HG02763 (cell line): ENCODE results near the gene RBM23.

Source experiments
- ATAC-seq: cut with Tn5 transposase; IDR thresholded peaks from one replicate; pipeline ENCODE4 v1.9.1; 2021; ENCODE audit warnings: mild to moderate bottlenecking, moderate library complexity; ENCODE audit not compliant: unreplicated experiment

Gene RBM23

DNA sequence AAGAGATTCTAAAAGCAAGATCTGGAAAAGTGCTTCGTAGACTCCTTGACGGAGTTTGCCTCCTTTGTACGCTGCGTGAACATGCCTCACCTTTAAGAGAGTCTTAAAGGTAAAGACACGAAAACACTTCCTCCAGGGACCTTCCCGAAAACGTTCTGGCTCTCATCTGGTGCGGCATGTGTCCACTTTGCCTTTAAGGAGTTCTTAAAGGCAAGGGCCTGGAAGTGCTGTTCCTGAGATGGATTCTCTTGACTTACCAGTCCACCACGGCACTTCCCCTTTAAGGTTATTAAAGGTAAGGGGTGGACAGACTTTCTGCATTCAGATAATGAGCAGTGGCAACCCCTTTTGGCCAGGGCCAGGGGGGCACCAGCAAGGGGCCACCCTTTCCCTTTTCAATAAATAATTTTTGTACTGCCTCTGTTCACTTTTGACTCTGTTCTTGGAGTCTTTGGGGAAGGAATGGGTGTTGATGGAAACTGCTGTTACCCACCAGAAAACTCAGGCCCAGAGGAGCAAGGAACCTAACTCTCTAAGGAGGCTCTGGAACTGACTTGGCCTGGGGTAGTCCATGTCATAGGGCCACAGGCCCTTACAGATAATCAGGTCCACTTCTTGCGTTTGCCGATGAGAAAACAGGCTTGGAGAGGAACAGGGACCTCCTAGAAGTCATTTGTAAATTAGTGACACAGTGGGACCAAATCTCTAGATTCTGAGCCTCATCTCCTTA lies 31.5 kb downstream of the RBM23 start:
- ATAC-seq = peak; percentile 25

DNA sequence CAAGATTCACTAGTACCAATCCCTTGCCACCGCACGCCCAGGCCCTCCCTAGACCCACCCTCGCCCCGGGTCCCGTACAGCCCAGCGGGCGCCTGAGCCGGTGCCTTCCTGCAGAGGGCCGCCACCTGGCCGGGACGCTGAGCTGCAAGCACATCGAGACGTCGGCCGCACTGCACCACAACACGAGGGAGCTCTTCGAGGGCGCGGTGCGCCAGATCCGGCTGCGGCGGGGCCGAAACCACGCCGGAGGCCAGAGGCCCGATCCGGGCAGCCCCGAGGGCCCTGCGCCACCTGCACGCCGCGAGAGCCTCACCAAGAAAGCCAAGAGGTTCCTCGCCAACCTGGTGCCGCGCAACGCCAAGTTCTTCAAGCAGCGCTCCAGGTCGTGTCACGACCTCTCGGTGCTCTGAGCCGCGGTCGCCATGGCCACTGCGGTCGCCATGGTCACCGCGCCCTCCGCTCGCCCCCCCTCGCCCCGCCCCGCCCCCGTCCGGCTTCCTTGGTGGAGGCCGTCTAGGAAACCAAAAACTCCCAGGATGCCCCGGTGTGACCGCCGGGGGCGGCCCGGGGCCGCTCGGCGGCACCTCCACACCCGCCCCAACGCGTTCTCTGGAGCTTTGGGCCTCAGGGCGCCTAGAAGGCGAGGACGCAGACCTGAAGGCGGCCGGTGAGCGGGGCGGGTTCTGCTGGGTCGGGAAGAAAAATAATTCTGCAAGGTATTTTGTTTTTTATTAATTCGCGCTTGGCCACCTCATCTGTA lies 32.3 kb downstream of the RBM23 start:
- peak; percentile 52 for ATAC-seq

DNA sequence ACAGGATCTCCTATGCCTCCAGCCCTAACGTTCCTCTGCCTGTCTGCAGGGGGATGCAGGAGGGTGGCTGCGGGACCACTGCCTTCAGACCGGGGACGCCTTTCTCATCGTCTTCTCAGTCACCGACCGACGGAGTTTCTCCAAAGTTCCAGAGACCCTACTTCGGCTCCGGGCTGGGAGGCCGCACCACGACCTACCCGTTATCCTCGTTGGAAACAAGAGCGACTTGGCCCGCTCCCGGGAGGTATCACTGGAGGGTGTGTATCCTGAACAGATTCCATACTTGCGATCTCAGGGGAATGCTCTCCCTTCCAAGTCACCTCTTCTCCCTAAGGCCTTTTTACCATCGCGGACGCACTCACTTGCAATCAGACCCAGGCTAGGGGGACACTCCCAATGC lies 33.0 kb downstream of the RBM23 start:
- ATAC-seq = no peak

DNA sequence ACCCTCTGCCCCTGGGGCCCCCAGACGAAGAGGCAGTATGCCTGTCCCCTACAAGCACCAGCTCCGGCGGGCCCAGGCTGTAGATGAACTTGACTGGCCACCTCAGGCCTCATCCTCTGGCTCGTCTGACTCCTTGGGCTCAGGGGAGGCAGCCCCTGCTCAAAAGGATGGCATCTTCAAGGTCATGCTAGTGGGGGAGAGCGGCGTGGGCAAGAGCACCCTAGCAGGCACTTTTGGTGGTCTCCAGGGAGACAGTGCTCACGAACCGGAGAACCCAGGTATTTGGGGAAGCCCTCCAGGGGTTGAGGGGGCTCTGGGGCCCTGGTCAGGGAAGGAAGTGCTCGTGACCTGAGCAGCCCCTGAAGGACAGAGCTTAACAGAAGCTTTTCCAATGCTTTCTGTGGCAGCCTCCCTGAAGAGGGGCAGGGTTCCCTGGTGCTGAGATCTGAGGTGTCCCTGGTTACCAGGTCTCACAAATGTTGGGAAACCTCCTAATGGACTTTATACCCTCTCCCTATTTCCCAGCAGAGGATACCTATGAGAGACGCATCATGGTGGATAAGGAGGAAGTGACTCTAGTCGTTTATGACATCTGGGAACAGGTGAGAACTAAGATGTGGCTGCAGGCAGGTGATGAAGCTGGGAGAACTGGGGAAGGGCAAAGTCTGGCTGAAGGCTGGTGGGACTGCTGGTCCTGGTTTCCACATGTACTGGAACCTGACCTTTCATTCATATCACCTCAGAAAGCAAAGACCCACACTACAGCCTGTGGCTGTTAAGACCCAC lies 34.0 kb downstream of the RBM23 start:
- ATAC-seq = no peak

DNA sequence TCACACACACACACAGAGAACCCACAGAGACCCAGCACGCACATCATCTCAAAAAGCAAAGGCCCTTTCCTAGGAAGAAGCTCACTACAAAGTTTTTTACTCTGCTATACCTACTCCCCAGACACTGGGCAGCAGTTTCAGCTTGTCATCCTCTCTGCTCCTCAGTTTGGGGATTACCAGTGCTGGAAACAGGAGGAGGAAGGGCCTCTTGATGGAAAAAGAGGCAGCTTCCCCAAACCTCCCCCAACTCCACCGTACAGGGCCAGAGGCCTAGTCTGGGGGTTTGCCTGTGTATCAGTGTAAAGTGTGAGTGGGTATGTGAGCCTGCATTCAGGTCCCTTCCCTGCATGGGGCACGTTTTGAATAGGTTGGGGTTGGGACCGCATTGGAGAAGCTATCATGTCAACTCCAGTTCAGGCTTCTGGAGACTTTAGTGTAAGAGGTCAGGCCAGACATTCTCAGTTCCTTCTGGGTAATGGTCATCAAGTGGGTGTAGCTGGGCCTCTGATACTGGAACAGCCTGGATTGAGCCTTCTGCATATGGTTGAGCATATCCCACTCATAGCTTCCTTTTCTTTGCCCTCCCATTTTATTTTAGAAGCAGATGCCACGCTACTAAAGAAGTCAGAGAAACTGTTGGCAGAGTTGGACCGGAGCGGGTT lies 34.7 kb downstream of the RBM23 start:
- ATAC-seq = no peak

DNA sequence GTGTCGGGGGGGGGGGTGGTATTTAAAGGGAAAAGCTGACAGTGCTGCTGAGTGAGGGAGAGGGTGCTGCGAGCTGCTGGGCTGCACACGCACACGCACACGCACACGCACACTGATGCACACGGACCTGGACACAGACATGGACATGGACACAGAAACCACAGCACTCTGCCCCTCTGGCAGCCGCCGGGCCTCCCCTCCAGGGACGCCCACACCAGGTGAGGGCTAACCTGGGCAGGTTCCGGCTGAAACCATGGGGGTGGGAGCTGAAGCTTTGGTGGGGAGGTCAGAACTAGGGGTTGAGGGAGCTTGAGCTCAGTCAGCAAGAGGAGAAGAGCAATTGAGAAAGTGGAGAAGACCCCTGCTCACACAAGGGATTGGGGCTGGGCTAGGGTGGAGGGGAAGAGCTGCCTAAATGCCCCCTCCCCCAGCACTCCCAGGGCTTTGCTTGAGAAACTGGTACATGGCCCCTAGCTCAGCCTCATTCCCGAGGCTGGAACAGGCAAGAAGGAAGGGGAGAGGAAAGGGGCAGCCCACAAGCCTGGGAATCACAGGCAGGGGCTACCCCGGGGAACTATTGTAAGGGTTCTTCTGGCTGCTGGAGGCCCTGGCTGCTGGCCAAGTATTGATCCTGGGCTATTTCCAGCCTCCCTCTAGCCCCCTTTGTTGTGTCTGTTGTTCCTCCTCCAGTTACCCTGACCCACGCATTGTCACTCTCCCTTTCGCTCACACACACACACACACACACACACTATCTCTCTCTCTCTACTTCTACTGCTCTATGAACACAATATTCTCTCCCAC lies 35.6 kb downstream of the RBM23 start, which contains the start of gene REM2:
TSS of gene REM2 (plus strand) at position 50 of the 804 bp plus-strand sequence. CDS start at position 116, 66 bp downstream.
- no peak for ATAC-seq

DNA sequence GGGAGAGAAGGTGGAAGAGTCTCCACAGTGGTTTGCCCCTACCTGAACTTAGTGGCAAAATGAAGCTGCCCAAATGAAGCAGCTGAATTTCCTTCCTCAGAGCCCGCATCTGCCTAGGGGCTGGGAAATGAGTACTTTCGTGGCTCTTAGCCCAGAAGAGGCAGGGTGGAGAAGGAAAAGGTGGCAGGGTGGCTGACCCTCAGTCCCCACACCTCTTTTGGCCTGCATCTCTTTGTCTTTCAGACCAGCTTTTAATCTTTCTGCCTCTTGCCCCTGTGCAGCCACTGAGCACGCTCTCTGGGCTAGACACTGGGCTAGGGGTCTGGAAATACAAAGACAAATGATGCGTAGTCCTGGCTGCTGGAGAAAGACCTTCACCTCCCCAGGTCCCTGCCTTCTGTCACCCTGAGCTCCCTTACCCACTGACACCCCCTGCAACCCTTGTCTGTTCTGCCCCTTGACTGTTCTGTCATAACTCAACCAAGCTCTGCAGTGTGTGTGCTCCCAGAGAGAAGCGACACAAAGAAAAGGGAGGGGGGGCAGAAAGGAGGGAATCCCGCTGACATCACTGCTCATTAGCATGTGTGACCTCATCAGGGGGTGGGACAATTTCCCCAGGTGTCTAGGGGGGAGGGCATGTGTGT lies 36.3 kb downstream of the RBM23 start:
- no peak for ATAC-seq

DNA sequence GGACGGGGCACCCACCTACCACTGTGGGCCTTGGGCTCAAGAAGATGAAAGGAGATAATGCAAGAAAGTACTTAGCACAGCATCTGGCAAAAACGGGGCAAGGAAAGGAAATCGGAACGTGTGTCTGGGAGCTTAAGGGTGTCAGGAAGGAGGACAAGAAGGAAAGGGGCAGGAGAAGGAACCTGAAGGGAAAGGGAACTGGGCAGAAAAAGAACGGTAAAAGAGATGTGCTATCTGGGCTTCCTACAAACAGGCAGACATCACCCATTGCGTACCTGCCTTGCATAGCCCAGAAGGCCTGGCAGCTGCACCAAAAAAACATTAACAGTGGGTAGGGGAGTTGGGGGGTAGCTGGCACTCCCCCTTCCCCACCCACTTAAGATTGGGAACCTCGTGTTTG lies 36.9 kb downstream of the RBM23 start:
- no peak for ATAC-seq

DNA sequence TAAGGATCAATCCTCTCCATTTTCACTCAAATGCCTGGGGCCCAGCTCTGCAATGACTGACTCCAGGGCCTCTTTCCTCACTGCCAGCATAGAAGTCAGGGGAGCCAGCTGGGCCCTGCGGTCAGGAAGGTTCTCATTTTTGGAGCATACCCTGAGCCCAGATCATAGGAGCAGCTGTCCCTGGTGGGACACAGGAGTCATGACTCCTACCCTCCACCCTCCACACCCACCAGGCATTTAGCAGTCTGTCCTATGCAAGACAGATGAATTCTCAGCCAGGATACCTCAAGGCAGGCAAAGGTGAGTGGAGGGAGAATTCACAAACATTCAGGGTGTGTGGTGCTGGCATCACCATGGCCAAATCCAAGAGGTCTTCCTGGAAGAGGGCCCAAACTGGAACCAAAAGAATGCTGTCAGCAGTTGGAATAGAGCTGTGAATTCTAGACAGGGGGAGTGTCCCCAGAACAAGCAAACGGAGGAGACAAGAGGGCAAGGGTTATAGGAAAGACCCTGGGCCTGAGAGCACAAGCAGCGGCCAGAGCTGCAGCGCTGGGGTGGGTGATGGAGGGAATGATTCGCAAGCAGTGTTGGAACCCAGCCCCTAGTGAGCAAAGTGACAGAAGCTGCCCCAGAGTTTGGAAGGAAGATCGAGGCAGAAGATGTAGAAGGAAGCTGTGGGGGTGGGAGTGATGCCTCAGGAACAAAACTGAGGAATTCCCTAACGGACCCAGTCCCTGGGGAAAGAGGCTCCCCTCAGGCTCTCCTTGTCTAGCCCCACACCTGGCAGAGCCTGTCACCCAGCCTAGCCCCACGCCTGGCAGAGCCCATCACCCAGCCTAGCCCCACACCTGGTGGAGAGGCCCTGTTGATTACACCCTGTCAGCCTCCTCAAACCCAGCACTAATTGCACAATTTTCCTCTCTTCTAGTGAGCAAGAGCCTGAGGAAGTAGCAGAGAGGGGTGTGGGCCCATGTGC lies 40.4 kb downstream of the RBM23 start:
- ATAC-seq = no peak

DNA sequence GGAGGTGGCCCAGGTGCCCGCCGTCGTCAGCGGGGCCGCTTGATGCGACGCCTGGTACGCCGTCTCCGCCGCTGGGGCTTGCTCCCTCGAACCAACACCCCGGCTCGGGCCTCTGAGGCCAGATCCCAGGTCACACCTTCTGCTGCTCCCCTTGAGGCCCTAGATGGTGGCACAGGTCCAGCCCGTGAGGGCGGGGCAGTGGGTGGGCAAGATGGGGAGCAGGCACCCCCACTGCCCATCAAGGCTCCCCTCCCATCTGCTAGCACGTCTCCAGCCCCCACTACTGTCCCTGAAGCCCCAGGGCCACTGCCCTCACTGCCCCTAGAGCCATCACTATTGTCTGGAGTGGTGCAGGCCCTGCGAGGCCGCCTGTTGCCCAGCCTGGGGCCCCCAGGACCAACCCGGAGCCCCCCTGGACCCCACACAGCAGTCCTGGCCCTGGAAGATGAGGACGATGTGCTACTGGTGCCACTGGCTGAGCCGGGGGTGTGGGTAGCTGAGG lies 41.9 kb downstream of the RBM23 start:
- no peak for ATAC-seq

DNA sequence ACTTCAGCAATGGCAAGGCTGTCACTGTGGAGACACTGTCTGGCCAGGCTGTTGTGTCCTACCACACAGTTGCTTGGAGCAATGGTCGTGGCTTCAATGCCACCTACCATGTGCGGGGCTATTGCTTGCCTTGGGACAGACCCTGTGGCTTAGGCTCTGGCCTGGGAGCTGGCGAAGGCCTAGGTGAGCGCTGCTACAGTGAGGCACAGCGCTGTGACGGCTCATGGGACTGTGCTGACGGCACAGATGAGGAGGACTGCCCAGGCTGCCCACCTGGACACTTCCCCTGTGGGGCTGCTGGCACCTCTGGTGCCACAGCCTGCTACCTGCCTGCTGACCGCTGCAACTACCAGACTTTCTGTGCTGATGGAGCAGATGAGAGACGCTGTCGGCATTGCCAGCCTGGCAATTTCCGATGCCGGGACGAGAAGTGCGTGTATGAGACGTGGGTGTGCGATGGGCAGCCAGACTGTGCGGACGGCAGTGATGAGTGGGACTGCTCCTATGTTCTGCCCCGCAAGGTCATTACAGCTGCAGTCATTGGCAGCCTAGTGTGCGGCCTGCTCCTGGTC lies 43.1 kb downstream of the RBM23 start:
- ATAC-seq = no peak

DNA sequence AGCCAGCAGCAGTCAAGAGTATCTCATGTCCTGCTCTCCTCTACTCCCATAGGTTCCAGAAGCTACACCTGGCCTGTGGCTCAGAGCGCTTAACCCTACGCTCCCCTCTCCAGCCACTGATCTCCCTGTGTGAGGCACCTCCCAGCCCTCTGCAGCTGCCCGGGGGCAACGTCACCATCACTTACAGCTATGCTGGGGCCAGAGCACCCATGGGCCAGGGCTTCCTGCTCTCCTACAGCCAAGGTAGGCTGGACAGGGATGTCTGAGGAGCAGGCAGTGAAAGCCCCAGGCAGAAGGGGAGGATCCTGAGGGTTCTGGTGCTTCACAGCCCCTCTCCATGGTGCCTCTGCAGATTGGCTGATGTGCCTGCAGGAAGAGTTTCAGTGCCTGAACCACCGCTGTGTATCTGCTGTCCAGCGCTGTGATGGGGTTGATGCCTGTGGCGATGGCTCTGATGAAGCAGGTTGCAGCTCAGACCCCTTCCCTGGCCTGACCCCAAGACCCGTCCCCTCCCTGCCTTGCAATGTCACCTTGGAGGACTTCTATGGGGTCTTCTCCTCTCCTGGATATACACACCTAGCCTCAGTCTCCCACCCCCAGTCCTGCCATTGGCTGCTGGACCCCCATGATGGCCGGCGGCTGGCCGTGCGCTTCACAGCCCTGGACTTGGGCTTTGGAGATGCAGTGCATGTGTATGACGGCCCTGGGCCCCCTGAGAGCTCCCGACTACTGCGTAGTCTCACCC lies 43.8 kb downstream of the RBM23 start:
- ATAC-seq = no peak

DNA sequence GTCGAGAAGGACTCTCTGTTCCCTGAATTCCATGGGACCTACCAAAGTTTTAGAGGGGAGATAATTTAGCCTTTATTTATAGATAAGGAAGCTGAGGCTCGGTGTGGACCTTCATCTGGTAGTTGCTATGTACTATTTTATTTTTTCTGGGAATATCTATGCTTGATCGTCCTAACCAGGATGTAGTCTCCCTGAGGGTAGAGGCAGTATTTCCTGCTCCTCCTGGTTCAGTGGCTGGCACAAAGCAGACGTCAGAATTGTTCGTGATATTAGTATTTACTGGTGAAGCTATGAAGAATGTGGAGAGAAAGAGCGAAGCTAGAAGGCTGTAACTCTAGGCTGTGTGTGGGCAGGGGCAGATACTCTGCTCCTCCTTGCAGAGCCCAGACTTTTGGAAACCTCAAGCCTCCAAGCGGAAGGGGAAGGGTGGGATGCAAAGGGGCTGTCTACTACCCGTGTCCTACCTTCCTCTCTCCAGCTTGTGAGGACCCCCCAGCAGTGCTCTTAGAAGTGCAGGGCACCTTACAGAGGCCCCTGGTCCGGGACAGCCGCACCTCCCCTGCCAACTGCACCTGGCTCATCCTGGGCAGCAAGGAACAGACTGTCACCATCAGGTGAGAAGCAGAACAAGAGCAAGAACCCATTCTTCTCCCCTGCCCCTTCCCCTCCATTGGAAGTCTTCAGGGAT lies 46.0 kb downstream of the RBM23 start:
- ATAC-seq = no peak

DNA sequence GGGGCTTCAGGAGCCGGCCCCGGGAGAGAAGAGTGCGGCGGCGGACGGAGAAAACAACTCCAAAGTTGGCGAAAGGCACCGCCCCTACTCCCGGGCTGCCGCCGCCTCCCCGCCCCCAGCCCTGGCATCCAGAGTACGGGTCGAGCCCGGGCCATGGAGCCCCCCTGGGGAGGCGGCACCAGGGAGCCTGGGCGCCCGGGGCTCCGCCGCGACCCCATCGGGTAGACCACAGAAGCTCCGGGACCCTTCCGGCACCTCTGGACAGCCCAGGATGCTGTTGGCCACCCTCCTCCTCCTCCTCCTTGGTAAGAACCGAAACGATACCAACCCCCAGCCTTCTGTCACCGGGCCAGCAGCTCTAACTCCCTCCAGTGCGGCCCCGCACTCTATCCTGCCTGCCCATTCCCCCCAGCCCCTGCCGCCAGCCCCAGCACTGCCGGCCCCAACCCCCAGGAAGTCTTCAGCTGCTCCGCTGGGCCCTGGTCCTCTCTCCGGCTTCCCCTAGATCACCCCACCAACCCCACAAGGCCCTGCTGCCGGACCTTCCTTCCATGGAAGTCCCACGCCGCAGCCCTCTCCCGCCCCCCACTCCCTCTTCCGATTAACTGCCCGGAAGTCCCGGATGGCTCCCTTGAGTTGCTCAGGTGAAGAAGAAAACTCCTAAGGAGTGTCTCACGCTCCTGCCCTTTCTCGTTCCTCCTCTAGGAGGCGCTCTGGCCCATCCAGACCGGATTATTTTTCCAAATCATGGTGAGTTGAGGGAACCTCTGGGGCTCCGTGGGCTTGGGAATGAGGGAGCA lies 46.7 kb downstream of the RBM23 start:
- ATAC-seq = peak; percentile 25

DNA sequence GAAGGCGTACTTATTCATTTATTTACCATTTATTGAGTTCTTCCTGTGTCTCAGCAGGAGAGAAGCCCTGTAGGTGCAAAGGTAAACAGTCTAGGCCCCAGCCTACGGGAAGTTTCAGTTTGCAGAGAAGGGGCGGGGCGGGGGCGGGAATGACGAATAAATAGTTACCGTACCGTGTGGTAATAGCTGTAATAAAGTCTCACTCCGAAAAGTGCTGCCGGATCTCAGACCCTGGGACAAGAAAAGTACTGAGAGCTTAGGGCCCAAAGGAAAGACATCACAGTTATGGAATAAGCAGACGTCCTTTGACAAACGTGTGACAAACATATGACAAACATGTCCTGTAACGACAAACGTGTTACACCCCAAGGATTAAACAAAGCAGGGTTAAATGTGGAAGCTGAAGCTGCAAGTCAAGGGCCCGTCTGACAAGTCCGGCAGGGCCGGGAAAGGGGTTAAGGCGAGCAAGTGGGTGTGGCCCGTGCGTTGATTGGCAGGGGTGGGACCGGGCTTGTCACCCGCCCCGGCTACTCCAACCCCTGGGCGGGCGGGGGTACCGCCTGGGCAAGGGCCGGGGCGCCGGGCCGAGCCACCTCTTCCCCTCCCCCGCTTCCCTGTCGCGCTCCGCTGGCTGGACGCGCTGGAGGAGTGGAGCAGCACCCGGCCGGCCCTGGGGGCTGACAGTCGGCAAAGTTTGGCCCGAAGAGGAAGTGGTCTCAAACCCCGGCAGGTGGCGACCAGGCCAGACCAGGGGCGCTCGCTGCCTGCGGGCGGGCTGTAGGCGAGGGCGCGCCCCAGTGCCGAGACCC lies 47.5 kb downstream of the RBM23 start, which contains the start of gene LRP10:
TSS of gene LRP10 (plus strand) at position 517 of the 809 bp plus-strand sequence. CDS start 564 bp downstream, outside the sequence.
- peak; percentile 81 for ATAC-seq
